GM12875 (cell line): Measurements from ENCODE around the gene METTL16.
"Not testable (repeated sequence)": the region's sequence is repeated elsewhere in the genome, so short reads cannot be mapped to it uniquely, and the experiment has no call there.

ENCODE experiments used
- H3K4me3 ChIP-seq: one replicate; pipeline ENCODE4 v1.5.1; 2011; ENCODE audit warnings: low read depth, low read length, control low read depth
- TF ChIP-seq, protein P1 (sequence below): IDR thresholded peaks from 2 replicates; pipeline ENCODE4 v1.5.1; 2011; ENCODE audit warnings: low read depth, mild to moderate bottlenecking, control low read depth, inconsistent platforms, low read length, moderate library complexity, borderline replicate concordance; ENCODE audit not compliant: insufficient read depth

Gene METTL16

GRCh38 chr17:2452216-2452750, 59.4 kb downstream of the METTL16 start:
- TF ChIP-seq, protein P1, sequence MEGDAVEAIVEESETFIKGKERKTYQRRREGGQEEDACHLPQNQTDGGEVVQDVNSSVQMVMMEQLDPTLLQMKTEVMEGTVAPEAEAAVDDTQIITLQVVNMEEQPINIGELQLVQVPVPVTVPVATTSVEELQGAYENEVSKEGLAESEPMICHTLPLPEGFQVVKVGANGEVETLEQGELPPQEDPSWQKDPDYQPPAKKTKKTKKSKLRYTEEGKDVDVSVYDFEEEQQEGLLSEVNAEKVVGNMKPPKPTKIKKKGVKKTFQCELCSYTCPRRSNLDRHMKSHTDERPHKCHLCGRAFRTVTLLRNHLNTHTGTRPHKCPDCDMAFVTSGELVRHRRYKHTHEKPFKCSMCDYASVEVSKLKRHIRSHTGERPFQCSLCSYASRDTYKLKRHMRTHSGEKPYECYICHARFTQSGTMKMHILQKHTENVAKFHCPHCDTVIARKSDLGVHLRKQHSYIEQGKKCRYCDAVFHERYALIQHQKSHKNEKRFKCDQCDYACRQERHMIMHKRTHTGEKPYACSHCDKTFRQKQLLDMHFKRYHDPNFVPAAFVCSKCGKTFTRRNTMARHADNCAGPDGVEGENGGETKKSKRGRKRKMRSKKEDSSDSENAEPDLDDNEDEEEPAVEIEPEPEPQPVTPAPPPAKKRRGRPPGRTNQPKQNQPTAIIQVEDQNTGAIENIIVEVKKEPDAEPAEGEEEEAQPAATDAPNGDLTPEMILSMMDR: no peak
- no peak overlapping the region for H3K4me3 ChIP-seq

DNA sequence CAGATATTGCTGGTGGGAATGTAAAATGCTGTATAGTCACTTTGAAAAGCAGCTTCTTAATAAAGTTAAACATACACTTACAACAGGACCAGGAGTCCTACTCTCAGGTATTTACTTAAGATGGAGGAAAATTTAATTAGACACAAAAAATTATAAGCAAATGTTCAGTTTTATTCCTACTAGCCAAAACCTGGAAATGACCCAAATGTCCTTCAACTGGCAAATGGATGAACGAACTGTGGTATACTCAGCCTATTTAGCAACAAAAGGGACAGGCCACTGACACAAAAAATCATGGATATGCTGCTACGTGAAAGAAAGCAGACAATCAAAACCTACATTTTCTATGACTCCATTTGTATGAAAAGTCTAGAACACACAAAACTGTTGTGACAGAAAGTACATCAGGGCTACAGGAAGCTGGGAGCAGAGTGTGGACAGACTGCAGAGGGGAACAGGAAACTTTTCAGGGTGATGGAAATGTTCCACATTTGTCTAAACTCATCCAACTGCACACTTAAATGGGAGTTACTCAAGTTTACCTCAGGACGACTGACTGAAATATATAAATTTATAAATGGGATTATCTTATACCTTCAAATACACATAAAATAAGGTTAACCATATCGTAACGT, 61.6 kb downstream of the METTL16 start:
- no peak overlapping the region for H3K4me3 ChIP-seq
- TF ChIP-seq, protein P1: no peak

GRCh38 chr17:2449486-2449885, 62.2 kb downstream of the METTL16 start:
- TF ChIP-seq, protein P1: no peak
- H3K4me3 ChIP-seq: no peak overlapping the region

DNA sequence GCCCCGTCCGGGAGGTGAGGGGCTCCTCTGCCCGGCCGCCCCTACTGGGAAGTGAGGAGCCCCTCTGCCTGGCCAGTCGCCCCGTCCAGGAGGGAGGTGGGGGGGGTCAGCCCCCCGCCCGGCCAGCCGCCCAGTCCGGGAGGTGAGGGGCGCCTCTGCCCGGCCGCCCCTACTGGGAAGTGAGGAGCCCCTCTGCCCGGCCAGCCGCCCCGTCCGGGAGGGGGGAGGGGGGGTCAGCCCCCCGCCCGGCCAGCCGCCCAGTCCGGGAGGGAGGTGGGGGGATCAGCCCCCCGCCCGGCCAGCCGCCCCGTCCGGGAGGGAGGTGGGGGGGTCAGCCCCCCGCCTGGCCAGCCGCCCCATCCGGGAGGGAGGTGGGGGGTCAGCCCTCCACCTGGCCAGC, 64.2 kb downstream of the METTL16 start:
- not testable (repeated sequence) for H3K4me3 ChIP-seq

DNA sequence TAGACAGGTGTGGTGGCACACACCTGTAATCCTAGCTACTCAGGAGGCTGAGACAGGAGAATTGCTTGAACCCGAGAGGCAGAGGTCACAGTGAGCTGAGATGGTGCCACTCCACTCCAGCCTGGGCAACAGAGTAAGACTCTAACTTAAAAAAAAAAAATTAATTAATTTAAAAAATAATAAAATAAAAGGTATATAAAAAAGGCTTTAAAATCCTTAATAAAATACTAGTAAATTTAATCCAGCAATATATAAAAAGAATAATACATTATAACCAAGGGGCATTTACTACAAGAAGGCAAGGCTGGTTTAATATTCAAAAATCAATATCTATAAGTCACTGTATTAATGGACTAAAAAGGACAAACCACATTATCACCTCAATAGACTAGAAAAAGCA, 66.0 kb downstream of the METTL16 start:
- TF ChIP-seq, protein P1: no peak
- no peak overlapping the region for H3K4me3 ChIP-seq

DNA sequence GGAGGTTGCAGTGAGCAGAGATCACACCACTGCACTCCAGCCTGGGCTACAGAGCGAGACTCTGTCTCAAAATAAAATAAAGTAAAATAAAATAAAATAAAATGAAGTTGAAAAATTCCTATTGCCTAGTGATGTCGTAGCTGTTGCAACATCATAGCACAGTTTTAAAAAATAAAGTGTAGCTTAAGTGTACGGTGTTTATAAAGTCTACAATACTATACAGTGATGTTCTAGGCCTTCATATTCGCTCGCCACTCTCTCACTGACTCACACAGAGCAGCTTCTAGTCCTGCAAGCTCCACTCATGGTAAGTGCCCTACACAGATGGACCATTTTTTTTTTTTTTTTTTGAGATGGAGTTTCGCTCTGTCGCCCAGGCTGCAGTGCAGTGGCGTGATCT, 67.3 kb downstream of the METTL16 start:
- TF ChIP-seq, protein P1: no peak
- H3K4me3 ChIP-seq: no peak overlapping the region

- H3K4me3 ChIP-seq: no peak overlapping the region
- TF ChIP-seq, protein P1: no peak
These were observed 69.5 kb downstream of the METTL16 start for GRCh38 chr17:2442166-2442565.

GRCh38 chr17:2440930-2441329, 70.8 kb downstream of the METTL16 start:
- TF ChIP-seq, protein P1: no peak
- H3K4me3 ChIP-seq: no peak overlapping the region

DNA sequence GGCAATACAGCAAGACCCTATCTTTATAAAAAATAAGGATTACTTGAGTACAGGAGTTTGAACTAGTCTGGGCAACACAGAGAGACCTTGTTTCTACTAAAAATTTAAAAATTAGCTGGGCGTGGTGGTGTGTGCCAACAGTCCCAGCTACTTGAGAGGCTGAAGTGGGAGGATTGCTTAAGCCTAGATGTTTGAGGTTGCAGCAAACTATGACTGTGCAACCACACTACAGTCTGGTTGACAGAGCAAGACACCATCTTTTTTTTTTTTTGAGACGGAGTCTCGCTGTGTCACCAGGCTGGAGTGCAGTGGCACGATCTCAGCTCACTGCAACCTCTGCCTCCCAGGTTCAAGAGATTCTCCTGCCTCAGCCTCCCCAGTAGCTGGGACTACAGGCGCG, 71.7 kb downstream of the METTL16 start:
- not testable (repeated sequence) for H3K4me3 ChIP-seq
